Adipose tissue (tissue), 3 donors: Measurements from ENCODE around the gene TNFSF11. TPM values are rescaled to one million over a fixed set of nuclear protein-coding genes. Genes with fewer than 3 reads are reported as not detected.
"Not testable (repeated sequence)": the region's sequence is repeated elsewhere in the genome, so short reads cannot be mapped to it uniquely, and the experiment has no call there.

Source experiments
- H3K27ac ChIP-seq: one replicate; pipeline ENCODE4 v1.5.1; 2013; ENCODE audit warnings: low read depth, low read length
- WGBS, 3 donors: extraction: QIAGEN DNeasy Blood & Tissue Kit; methylation state at CpG; one replicate each; pipeline ENCODE4 v1.1.7; 2013; 5-methylcytosine and 5-hydroxymethylcytosine counted together
- polyA plus RNA-seq, 3 donors: library from polyadenylated mRNA; stranded (reverse); fragments of 200-250 nt; gene quantifications; one replicate each; pipeline ENCODE4 v1.2.3, GENCODE V29; 2013
- donor health status: healthy with polysubstance abuse.
- donor health status: Bipolar disorder and iron deficiency.
- donor health status: healthy.

Gene TNFSF11
- polyA plus RNA-seq, 3 donors, result 0.09 to 1.0 TPM; not detected in 1

DNA sequence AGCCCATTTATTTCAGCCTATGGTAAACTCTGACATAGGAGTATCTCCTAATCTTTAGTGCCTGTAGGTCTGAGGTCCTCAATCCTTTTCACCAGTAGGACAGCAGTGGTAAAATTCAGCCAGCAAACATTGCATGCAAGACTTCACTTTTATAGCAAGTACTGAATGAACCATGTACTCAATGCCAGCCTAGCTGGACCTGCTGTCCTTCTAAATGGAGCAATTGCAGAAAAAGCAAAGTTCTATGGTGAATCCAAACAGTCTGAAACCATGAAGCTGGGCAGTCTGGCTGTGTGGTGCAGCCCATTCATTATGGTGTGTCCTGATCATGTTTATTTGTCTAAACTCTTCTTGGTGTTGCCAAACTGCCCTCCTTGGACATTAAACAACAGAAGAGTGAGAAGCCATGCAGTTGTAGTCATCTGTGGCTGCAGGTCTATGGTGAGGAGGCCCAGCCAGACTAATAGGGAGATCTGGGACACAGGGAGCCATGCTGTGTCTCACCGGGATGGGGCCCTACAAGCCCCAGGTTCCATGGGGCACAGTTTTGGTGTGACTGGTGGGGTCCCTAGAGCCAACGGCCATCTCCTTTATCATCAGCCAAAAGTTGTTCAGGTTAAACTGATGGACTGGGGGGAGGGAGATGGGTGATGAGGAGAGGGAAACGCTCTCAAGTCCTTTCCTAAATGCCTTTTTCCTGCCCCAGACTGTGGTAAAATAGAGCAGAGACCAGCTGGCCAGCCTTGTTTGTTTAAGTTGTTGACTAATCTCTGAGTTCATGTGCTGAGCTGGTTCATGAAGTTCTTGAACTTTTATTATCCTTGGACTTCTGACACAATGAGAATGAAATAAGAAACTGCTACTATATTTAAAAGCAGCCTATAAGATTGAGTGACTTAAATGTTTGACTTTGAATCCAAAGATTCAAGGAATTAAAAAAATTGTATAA is 20.6 kb upstream of the TNFSF11 start:
- no peak overlapping the region for H3K27ac ChIP-seq
- 64 to 85% (median 76%) methylated on average over 3 of the region's 3 CpGs for WGBS, 3 donors

DNA sequence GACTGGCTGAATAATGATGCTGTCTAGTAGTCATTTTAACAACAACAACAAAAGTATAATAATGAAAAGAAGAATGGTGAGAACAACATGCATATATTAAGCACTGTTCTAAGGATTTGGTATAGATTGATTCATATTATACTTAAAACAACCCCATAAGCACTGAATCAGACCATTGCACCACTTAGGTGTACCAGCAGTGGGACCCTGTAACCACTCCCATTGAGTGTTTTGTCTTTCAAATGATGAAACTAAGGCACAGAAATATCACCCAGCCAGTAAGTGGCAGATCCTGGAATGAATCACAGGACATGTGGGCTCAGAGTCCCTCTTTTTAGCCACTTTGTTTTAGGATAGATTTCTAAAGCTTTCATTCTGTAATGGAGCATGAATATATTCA is 14.9 kb upstream of the TNFSF11 start:
- no peak overlapping the region for H3K27ac ChIP-seq

DNA sequence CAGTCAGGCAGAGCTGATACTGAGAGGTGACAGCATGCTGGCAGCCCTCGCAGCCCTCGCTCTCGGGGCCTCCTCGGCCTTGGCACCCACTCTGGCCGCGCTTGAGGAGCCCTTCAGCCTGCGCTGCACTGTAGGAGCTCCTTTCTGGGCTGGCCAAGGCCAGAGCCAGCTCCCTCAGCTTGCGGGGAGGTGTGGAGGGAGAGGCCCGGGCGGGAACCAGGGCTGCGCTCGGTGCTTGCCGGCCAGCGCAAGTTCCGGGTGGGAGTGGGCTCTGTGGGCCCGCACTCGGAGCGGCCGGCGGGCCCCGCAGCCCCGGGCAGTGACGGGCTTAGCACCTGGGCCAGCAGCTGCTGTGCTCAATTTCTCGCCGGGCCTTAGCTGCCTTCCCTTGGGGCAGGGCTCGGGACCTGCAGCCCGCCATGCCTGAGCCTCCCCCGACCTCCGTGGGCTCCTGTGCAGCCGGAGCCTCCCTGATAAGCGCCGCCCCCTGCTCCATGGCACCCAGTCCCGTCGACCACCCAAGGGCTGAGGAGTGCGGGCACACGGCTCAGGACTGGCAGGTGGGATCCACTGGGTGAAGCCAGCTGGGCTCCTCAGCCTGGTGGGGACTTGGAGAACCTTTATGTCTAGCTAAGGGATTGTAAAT is 14.3 kb upstream of the TNFSF11 start:
- 96 to 97% (median 97%) methylated on average over 34 to 36 of the region's 36 CpGs for WGBS, 3 donors

DNA sequence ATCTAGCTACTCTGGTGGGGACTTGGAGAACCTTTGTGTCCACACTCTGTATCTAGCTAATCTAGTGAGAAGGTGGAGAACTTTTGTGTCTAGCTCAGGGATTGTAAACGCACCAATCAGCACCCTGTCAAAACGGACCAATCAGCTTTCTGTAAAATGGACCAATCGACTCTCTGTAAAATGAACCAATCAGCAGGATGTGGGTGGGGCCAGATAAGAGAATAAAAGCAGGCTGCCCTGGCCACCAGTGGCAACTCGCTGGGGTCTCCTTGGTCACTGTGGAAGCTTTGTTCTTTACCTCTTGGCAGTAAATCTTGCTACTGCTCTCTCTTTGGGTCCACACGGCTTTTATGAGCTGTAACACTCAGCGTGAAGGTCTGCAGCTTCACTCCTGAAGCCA is 13.6 kb upstream of the TNFSF11 start:
- WGBS, 3 donors, result 76 to 81% (median 76%) methylated on average over 6 of the region's 6 CpGs

More for the DNA sequence above, 14.3 kb upstream of the TNFSF11 start:
- not testable (repeated sequence) for H3K27ac ChIP-seq

DNA sequence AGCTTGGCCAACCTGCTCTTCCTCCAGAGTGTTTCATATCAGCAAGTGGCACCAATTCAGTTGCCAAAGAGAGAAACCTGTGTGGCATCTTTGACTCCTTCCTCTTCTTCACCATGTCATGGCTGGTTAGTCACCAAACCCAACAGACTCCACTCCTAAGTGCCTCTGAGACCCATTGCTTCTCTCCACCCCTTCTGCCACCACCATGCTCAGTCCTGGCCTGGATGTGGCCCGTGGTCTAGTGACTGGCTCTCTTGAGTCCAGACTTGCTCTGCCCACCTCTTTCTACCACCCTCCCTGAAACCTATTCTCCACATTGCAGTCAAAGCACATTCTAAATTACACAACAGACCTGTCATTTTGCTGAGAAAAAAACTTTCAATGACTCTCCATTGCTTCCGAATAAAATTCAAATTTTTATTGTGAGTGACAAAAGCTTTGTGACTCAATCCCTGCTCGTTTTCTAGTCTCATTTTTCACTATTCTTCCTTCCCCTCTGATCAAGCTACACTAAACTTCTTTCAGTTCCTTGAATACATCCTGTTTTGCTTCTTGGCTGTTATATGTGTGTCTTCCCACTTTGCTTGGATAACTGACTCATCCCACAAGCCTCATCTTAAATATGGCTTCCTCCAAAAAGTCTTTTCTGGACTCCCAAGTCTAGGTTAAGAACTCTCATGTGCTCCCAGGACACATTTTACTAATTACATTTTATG is 12.0 kb upstream of the TNFSF11 start:
- no peak overlapping the region for H3K27ac ChIP-seq
- 56 to 66% (median 58%) methylated on average over 3 of the region's 3 CpGs for WGBS, 3 donors

More for the DNA sequence above, 13.6 kb upstream of the TNFSF11 start:
- H3K27ac ChIP-seq, result not testable (repeated sequence)

DNA sequence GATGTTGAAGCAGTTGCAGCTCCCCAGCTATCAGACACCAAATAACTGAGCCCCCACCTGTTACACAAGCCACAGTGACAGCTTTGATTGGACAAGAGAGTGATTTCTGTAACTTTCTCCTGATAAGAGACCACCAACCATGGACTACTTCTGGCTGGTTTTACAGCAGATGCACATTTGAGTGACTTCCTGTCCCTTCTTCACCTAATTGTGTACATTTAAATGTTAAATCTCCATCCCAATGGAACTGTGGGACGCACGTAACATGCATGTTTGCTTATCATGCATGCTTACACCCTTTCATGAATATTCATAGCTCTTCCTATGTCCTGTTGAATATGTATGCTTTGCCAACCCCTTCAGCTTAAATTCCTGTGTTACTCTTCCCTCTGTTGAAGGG is 6.0 kb upstream of the TNFSF11 start:
- H3K27ac ChIP-seq, result no peak overlapping the region

DNA sequence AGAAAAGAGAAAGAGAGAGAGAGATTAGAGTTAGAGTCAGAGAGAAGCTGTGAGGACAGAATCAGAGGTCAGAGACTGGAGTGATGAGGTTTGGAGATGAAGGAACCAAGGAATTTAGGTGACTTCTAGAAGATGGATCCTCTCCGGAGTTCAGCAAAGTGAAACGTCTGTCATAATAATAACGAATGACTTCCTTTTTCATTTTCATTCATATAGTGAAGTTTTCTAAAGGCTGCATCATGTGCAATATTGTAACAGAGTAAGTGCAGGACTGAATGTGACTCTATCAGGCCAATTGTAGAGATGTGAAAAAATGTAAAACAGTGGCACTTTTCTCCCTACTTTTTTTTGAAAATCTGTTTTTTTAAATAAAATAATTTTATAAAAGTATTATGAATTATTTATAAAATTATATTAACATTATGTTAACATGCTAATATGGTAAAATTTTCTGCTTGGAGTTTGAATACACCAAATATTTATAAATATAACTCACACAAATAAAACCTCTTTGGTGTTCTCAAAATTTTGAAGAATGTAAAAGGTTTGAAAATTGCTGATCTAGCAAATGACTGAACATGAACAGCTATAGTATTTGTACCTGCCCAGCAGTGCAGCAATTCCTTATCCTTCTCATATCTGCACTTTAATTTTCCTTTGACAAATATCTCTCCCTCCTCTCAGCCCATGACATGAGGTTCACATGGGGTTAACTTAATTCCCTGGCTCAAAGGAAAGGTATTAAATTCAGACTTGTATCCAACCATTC is 4.2 kb upstream of the TNFSF11 start:
- WGBS, 3 donors, result 32 to 56% (median 34%) methylated on average over 3 of the region's 3 CpGs
- H3K27ac ChIP-seq, result no peak overlapping the region

More for the DNA sequence above, 6.0 kb upstream of the TNFSF11 start:
- 54 to 90% (median 73%) methylated on average over 2 of the region's 2 CpGs for WGBS, 3 donors

DNA sequence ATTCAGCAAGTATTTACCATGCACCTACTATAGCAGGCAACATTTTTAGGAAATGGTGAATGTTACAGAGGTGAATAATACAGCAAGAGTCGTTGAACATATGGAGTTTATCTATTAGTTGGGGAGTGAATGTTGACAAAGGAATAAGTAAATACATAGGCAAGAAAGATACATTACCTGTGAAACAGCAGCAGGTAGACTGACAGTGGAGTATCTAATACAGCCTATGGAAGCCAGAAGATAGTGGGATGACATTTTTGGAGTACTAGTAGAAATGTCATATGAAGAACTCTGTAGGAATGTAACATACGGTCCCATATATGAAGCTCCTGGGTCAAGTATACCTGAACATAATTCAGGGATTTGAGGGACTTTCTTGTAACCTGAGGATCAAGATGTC is 2.1 kb upstream of the TNFSF11 start:
- 62 to 89% (median 89%) methylated on average over 2 of the region's 2 CpGs for WGBS, 3 donors
- no peak overlapping the region for H3K27ac ChIP-seq

DNA sequence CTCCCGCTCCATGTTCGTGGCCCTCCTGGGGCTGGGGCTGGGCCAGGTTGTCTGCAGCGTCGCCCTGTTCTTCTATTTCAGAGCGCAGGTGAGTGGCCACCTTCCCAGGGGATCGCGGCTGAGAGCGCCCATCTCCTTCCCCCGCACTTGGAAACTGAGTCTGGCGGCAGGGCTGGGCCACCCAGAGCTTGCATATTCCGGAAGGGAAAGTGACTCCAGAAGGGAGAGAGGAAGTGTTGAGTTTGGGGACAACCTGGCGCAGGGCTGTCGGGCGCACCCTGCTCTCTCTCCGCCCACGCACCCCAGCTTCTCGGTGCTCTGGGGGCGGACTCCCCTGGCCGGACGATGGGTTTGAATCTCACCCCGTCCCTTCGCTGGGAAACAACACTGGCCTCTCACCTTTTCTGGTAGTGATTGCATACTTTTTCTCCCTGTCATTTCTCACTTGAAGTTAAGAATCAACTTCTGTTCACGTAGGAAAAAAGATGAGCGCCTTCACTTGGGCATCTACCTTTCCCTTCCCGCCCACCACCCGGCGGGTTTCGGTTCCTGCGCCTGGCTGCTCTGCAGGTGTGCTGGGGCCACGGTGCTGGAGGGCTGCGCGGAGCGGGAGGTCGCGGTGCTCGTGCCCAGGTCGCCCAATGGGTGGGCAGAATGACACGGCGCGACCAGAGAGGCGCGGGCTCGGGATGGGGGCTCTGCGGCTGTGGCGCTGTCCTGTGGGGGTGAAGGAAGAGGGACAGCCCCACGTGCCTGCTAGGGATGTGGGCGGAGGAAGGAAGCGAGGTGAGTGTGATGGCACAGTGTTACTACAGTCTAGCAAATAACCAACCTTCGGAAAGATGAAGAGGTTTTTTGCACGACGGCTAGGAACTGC is 721 bp downstream of the TNFSF11 start:
- H3K27ac ChIP-seq, result no peak overlapping the region
- WGBS, 3 donors, result 2 to 3% (median 3%) methylated on average over 49 to 51 of the region's 51 CpGs

DNA sequence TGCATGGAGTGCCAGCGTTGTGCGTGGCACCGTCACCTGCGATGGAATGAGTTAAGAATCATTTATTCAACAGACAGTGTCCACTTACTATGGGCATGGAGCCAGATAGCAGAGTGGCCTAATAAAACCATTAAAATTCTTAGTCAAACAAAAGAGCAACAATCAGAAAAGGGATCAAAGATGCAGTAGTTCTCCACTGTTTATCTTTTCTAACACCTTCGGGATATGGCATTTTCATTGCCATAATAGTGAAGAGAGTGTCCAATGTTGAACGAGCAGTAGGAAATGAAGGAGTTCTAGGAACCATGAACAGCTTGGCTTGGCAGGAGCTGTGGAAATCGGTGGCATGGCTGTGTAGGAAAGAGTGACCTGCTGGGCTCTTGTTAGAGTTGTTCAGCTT is 2.0 kb downstream of the TNFSF11 start:
- WGBS, 3 donors, result 63 to 88% (median 82%) methylated on average over 7 of the region's 7 CpGs

DNA sequence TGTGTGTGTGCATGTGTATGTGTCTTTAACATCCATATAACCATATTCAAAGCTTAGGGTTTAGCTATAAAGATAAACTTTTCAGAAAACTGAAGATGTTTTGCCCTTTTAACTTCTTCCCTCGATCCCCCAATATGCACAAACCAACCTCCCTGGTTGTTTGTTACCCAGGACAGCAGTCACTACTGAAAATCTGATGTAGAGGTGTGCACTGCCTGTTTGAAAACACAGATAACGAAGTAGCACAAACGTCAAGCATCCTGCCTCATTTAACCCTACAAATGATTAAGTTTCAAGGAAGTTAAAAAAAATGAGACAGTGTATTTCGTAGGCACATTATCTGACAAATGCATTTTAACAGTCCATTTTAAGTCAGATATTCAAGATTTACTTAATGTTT is 3.6 kb downstream of the TNFSF11 start:
- 43 to 70% (median 64%) methylated on average over 4 of the region's 4 CpGs for WGBS, 3 donors
- no peak overlapping the region for H3K27ac ChIP-seq

More for the DNA sequence above, 2.0 kb downstream of the TNFSF11 start:
- no peak overlapping the region for H3K27ac ChIP-seq

DNA sequence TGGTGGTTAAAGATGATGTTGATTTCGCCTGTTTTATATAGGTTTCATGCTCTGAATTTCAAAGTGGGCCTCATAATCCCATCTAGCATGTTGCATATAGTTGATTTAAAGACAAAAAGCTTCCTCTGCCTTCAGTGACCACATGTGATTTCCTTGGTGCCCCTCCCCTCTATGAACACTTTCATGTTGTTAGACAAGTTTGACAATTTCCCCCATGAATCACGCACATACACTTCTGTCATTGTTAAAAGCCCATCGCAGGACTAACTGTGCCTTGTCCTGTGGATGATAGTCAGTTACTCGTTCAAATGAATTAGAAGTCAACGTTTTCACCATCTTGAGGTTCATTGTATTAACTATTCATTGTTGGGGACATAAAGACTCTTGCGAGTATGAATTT is 6.7 kb downstream of the TNFSF11 start:
- no peak overlapping the region for H3K27ac ChIP-seq
- WGBS, 3 donors, result 67 to 72% (median 71%) methylated on average over 6 of the region's 6 CpGs

DNA sequence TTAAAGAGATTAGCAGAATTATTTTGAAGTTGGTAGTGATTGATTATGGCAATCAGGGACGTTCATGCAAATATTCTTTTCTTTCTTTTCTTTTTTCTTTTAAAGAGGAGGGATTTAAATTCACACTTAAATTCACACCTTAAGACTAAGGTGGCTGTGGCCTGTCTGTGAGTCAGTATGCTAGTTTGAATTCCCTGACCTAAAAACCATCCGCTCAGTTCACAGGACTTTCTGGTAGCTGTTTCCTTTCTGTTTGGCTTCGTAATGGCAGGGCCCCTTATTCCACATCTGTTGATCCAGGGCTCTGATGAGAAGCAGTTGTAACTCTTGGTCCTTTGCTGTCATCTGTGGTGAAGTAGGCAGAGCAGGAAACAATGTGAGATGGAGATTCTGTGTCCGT is 7.5 kb downstream of the TNFSF11 start:
- WGBS, 3 donors, result 78 to 85% (median 78%) methylated on average over 4 of the region's 4 CpGs

DNA sequence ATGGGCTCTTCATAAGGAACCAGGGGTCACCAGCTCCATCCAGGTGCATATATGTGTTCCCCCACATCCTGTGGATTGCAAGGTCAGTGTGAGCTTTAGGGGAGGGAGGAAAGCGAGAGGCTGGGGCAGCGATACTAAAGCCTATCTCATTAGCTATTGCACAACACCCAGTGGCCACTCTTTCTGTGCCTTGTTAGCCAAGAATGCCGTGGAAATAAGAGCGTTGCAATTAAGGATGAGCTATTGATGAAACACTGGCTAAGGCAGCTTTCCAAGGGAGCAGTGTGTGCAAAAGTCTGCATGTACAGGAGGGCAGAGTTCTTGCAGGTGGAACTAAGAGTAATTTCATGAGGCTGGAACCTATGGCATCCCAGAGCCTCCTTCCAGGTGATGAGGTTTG is 17.6 kb downstream of the TNFSF11 start:
- WGBS, 3 donors, result 62 to 74% (median 69%) methylated on average over 4 of the region's 4 CpGs
- H3K27ac ChIP-seq, result no peak overlapping the region

More for the DNA sequence above, 7.5 kb downstream of the TNFSF11 start:
- H3K27ac ChIP-seq, result no peak overlapping the region

DNA sequence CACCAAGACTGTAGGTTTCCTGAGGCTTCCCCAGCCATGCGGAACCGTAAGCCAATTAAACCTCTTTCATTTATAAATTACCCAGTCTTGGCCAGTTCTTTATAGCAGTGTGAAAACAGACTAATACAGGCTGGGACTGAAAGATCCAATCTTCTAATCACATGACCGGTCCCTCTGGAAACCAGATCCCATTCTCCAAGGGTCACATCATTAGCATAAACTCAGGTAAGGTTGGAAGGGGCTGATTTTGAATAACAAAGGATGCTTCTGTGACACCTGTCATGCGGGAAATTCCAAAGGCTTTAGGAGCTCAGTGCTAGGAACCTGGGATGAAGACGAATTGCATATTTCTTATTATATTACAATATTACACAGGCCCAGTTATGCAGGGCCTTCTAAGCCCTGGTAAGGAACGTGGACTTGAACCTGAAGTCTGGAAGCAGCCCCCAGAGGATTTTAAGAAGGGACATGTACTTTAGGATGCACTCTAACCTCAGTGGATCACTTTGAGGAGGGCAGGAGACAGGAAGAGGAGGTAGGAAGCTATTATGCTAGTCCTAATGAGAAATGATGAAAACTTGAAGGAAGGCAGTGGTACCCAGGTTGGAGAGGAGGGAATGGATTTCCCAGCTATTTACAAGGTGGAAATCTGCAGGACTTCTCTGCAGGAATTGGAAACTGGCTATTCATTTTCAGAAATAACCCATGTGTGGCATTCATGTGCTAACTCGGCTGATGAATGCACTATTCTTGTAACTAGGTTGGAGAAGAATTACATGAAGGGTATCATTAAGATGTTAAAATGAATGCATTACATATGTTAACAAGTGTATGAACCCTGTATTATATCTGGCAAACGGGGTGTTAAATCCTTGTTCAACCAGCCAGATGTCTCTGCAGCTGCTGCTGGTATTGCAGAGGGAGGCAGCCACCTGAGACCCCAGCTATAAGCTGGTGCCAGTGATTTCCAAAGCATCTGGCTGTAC is 19.3 kb downstream of the TNFSF11 start:
- 63 to 77% (median 77%) methylated on average over 8 of the region's 8 CpGs for WGBS, 3 donors
- H3K27ac ChIP-seq, result no peak overlapping the region

DNA sequence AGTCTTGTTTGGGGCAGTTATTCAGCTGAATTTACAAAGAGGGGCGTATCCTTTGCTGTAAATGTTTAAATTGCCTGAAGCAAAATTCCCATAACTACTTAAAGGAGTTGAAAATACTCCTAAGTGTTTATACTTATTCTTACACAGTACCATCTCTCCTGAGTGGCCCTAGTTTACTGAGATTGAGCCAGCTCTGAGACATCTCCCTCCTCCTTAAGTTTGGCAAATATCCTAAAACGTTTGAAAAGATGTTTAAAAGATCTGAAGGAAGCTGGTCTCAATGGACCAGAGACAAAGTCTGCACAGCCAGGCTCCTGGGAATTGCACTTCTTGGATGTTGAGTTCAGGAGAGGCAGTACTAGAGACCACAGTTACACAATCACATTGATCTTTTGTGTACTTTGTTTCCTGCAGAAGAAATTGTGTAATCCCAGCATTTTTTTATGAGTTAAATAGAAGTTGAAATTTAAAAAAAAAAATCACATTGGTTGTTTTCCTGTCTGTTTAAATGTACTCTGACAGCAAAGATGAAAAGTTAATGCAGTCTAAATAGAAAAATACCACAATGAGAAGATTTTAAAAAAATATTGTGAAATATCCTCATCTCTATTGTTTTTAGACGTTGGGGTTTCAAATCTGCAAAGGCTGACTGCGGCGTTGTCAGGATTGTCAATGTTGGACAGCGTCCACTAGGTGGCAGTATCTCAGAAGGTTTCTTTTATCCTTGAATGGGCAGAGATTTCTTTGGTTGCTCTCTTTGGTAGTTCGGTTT is 20.7 kb downstream of the TNFSF11 start:
- H3K27ac ChIP-seq, result no peak overlapping the region
- 8 to 13% (median 12%) methylated on average over 7 of the region's 7 CpGs for WGBS, 3 donors
